SIG-M5 treated with dmso at 0.1 percent for 504 hours (cell line): ENCODE data around the gene SBK2.

Experiments
- DNase-seq: peaks from one replicate; lab custom pipeline; 2025; ENCODE audit not compliant: unreplicated experiment; lab: John Stamatoyannopoulos, UW

SBK2 gene

DNA sequence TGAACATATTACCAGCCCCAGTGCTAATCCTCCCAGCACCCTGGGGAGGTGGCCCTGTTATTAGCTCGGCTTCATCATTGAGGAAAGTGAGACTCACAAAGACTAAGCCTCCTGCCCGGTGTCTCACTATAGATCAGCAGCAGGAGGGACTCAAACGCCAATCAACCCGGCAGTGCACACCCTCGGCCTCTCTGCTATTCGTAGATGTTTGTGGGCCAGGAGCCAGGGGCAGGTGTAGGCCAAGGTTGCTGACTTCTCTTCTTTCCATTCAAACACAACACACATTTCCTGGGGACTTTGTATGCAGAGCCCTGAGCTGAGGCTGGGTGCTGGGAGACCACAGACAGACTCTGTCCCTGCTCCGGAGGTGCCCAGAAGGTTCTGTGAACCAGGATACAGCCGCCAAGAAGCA lies 17.8 kb upstream of the SBK2 start:
- no peak for DNase-seq

DNA sequence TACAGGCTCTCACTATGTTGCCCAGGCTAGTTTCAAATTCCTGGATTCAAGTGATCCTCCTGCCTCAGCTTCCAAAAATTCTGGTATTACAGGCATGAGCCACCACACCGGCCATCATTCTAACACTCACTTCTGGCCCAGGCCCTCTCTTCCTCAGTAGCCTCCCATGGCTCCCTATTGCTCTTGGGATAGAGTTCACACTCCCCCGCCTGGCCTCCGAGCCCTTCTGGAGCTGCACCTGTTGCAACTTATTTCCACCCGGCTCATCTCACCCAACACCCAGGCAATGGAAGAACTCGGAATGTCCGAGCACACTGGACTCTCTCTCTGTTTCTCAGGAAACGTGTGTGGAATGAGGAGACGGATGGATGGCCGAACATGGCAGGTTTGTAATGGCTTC lies 17.4 kb upstream of the SBK2 start:
- DNase-seq = no peak

DNA sequence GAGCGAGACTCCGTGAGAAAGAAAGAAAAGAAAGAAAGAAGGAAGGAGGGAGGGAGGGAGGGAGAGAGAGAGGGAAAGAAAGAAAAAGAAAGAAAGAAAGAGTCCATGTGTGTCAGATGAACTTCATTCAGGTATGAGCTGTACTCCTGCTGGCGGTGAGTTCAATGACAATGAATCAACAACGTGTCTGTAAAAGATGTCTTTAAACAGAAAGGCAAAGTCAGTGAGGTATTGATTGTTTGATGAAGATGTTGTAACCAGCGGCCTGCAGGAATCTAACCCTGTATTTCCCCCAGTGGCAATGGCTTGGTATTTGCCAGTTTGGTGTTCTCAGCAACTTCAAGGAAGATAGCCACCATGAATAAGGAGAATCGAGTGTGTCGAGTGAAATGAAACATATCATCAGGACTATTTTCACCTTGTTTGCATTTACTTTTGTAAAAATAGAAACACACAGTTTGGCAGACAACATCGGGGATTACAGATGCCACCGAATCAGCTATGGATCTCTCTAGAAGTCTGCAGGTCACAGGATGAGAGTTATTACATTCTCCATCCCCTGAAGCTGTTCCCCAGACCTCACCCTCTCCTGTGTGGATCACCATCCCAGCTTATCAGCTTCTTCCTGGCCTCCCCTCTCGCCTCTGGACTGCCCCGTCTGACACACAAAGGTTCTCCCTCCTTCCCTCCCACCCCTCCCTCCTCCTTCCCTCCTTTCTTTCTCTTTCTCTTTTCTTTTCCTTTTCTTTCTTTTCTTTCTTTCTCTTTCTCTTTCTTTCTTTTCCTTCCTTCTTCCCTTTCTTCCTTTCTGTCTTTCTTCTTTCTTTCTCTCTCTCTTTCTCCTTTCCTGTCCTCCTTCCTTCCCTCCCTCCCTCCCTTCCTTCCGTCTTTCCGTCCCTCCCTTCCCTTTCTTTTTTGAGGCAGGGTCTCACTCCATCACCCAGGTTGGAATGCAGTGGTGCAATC lies 16.6 kb upstream of the SBK2 start:
- DNase-seq = no peak

DNA sequence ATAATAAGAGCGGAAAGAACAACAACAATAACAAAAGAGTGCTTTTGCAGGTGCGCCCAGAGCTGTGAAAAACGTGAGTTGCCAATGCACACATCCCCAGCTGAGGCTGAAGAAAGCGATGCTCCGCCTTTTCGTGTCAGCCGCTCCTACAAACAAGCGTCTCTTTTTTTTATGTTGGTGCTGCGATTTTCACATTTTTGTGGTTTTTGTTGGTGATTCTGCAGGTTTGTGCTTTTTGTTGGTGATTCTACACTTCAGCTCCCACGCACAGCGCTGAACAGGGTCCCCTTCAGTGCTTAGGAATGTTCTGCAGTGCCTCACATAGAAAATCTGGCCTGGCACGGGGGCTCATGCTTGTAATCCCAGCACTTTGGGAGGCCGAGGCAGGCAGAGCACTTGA lies 15.7 kb upstream of the SBK2 start:
- DNase-seq = no peak

DNA sequence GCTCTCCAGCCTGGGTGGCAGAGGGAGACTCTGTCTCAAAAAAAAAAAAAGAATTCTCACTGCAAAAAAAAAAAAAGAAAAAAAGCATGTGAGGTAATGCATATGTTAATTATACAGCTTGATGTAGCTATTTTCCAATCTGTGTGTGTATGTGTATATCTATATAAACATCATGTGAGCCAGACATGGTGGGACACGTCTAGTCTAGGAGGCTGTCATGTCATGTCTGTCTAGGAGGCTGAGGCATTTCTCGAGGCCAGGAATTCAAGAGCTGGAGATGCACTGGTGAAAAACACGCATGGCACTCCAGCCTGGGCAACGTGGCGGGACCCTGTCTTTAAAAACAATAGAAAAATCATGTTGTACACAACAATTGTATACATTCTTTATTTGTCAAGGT lies 15.3 kb upstream of the SBK2 start:
- no peak for DNase-seq

DNA sequence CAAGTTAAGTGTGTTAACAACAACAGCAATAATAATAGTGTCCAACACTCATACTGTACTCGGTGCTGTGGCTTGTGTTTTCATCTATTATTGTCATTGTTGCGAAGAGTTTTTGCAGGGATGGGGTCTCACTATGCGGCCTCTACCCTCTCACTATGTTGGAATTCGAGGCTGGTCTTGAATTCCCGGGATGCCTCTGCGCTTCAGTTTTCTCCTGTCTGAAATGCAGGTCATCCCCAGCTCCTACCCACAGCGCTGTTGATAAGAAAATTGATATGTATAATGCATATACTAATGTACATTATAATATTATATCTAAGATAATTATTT lies 13.4 kb upstream of the SBK2 start:
- no peak for DNase-seq

DNA sequence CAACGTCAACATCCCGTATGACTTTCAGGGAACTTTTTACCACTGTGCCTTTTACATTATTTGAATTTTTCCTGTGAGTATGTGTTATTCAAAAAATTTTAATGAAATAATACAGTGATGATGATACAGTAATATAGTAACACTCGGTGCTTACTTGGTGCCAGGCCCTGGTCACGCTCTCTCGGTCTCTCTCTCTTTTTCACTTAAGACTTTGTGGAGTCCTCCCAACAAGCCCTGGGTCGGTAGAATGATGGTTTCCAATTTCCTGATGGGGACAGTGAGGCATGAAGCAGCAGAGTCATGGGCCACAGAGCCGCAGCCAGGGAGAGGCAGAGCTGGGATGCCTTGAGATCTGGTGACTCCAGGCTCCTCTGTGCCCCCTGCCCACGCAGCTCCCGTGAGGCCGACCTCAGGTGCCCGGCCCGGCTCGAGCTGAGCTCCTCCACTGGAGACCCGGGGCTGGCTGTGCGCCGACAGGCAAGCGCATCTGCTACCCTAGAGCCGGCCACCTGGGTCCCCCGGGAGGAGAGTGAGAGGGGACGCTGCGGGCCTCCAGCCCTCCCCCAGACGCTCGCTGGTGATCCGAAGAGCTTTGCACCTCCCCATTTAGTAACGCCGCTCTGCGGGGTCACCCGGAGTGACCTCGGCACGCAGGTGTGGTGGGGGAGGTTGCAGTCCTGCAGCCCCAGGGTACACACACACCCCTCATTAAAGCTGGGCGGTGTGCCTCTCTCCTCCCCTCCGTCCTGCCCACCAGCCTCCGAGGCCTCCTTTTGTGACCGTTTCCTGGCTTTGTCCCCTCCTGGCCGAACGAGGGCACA lies 12.8 kb upstream of the SBK2 start:
- no peak for DNase-seq

DNA sequence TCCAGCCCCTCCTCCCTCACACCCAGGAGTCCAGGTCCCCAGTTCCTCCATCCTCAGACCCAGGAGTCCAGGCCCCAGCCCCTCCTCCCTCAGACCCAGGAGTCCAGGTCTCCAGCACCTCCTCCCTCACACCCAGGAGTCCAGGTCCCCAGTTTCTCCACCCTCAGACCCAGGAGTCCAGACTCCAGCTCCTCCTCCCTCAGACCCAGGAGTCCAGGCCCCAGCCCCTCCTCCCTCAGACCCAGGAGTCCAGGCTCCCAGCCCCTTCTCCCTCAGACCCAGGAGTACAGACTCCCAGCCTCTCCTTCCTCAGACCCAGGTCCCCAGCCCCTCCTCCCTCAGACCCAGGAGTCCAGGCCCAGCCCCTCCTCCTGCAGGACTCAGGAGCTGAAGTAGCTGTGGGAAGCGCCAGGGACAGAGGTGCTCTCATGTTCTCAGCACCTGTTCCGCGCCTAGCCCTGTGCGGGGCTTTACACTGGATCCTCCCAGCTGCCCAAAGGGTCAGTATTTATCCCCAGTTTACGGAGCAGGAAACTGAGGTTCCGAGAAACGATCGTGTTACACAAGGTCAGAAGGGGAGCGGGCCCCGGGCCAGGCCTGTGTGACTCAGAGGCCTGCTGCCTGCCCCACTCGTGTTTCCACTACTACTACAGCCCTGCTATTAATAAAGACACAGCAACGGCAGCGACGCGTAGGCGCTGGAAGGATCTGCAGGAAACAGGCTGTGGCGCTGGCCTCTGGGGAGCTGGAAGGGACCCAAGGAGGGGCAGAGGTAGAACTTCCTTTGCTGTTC lies 10.1 kb upstream of the SBK2 start:
- no peak for DNase-seq

DNA sequence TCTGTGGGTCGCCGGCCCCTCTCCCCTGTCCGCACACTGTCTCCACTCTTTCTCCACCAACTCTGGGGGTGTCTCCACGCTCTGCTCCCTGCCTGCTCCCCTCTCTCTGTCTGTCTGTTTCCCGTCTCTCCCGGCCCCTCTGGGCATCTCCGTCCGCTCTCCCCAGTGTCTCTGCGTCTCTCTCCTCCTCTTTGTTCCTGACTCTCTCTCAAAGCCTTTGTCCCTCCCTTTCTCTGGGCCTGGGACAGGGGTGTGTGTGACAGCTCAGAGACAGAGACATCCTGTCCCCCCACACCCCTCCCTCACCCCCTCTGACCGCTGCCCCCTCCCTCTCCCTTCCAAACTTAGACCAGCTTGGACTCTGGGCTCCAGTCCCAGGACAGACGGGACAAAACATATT lies 9.1 kb upstream of the SBK2 start:
- DNase-seq = no peak

DNA sequence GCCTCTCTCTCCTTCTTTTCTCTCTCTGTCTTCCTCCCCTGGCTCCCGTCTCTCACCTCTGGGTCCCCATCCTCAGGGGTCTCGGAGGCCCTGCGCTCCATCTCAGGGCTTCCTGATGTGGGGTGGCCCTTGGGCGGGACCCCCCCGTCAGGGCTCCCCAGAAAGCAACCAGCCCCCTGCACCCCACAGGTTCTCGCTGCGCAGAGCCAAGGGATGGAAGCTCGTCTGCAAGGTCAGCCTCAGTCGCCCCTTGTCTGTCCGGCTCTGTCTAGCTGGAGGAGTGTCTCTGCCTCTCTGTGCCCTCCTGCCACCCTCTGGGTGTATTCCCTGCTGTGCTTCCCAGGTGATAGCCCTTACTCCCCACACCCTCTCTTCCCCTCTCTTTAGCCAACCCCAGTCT lies 8.5 kb upstream of the SBK2 start, which contains the start of gene SBK3:
Gene SBK3, minus strand, starts transcription at position 101 of the 400 bp plus-strand sequence. Its CDS starts 0 bp downstream, at position 101.
- DNase-seq = no peak

DNA sequence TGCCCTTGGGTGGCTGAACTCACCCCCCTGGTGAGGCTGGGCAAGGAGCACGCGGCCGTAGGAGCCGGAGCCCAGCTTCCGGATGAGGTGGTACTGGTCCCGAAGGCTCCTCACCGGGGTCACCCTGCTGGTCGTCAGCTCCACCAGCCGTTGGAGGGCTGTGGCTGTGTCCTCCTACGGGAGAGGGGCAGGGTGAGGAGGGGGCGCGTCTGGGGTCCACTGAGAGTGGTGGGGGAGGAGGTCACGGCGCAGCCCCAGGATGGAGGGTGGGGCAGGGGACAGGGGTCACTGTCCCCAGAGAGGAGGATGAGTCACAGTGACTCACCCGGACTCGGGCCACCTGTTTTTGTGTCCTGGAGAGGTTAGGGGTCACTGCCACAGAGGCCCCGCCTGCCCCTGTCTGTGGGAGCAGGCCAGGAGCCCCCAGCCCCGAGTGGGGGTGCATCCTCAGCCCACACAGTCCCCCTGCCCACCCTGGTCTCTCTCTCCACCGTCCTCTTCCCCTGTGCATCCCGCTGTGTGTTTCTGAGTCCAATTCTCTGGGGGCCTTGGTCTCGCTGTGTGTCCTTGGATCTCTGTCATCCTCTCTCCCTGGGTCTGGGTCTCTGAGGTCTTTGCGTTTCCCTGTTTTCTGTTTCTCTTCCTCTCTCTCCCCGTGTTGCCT lies 8.0 kb upstream of the SBK2 start:
- no peak for DNase-seq

DNA sequence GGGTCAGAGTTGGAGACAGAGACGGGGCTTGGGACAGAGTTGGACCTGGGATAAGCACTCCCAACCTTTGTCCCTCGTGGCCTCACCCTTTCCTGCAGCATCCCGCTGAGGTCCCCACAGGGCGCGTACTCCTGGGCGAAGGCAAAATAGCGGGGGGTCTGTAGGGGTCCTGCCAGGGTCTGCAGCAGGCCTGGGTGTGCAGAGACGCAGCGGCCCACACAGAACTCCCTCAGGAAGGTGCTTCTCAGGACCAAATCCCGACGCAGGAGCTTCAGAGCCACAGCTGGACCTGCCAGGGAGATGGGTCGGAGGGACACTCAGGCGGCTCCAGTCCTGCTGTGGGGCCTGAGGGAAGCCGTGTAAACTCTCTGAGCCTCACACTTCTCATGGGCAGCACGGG lies 7.1 kb upstream of the SBK2 start:
- no peak for DNase-seq

DNA sequence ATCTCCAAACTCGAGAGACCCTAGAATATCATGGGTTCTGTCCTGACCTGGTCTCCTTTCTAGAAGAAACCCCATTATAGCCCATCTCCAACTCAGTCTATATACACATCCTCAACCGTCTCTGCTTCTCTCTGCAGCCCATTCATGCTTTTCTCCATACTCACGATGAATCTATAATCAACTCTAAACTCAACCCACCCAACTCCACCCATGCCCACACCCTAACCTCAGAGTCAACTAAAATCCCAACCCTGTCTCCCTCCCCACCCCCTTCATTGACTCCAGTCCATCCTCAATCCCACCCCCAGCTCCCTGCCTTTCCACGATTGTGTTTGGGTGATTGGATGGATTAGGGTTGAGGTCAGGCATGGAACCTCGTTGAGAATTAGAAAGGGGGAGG lies 6.6 kb upstream of the SBK2 start:
- no peak for DNase-seq

DNA sequence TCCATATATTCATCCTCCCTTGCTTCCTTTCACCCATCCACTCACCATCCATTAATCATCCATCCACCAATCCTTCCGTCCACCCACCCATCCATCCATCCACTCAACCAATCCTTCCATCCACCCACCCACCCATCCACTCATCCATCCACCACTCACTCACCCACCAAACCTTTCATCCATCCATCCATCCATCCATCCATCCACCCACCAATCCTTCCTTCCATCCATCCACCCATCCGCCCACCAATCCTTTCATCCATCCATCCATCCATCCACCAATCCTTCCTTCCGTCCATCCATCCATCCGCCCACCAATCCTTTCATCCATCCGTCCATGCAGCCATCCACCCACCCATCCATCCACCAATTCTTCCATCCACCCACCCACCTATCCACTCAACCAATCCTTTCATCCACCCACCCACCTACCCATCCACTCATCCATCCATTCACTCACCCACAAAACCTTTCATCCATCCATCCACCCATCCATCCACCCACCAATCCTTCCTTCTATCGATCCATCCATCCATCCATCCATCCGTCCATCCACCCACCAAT lies 5.4 kb upstream of the SBK2 start:
- no peak for DNase-seq

DNA sequence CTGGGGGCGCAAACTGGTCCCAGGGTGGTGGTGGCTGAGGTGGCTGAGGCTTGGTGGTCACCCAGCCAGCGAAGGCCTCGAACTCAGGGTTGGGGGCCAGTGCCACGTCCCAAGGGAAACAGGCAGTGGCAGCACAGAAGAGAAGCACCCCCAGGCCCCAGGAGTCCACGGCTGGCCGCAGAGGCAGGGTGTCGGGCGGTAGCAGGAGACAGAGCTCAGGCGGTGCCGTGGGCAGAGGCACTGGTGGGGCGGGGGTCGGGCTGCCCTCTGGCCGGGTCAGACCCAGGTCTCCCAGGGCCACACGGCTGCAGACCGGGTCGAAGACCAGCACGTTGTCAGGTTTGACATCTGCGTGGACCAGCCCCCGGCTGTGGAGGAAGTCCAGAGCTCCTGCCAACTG lies 4.2 kb upstream of the SBK2 start:
- no peak for DNase-seq

DNA sequence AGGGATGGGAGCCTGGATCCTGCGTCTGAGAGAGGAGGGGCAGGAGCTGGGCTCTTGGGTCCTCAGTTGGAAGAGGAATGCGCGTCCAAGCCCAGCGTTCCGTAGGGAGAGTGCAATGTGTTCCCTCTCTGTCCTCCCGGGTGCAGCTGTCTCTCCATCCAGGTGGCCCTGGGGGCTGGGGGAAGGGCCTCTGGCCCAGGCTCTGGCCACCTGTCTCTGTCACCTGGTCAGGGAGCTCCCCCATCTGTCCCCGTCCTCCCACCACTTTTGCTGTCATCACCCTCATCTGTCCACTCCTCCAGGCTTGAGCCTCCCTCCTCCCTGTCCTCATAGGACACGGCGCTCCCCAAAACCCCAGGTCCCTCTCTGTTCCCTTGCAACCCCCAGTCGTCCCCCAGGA lies 3.7 kb upstream of the SBK2 start:
- no peak for DNase-seq

DNA sequence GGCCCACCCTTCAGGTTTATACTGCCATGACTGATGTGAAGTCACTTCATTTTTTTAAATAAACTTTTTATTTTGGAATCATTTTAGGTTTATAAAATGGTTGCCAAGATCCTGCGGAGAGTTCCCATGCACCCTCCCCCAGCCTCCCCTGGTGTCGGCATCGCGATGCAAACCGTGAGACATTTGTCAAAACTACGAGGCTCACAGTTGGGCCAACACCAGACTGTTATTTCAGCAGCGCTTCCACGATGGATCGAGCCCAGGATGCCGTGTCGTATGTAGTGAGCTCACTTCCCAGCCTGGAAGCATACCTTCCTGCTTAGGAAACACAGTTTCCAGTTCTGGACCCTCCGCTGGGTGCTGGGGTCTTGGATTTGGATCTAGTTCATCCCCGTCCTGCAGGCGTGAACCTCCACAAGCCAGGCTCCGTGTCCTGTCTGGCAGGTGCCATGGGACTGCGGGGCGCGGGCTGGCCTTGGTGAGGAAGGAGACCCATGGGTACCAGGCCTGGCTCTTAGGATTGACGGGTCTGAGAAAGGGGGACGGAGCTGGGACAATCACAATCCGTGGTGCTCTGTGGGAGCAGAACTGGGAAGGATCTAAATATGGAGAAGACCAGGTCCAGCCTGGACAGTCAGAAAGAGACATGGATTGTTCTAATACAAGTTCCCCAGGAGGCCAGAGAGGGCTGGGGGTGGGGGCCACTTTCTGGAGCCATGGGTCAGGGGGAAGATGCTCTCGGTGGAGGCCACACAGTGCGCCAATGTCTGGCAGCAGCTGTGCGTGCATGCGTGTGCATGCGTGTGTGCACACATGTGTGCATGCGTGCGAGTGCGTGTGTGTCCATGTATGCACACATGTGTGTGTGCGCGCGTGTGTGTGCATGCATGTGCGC lies 2.4 kb upstream of the SBK2 start:
- DNase-seq = no peak

DNA sequence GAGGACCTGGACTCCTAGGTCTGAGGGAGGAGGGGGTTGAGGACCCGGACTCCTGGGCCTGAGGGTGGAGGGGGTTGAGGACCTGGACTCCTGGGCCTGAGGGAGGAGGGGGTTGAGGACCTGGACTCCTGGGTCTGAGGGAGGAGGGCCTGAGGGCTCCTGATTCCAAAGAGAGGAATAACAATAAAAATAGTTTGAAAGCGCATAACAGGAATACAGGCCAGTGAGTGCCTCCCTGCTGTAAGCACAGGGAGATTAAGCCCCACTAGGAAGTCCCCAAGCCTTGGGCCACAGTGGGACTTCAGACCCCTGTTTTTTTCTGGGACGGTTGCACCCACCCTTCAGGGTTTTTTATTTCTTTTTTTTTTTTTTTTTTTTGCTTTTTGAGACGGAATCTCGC lies 1.2 kb upstream of the SBK2 start:
- no peak for DNase-seq

DNA sequence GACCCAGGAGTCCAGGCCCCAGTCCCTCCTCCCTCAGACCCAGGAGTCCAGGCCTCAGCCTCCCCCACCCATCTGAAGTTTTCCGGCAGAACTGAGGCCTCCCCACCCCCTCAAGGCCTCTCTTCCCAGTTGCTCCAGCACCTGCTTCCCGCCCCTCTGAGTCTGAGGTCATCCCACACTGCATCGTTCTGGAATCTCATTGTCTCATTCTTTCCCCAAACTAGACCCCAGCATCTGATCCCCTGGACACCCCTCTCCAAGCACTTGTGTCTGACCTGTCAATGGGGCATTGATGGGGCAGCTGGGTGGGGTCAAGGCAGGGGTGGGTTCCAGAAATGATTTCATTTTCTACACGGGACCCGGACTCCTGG lies 793 bp upstream of the SBK2 start:
- DNase-seq = no peak

DNA sequence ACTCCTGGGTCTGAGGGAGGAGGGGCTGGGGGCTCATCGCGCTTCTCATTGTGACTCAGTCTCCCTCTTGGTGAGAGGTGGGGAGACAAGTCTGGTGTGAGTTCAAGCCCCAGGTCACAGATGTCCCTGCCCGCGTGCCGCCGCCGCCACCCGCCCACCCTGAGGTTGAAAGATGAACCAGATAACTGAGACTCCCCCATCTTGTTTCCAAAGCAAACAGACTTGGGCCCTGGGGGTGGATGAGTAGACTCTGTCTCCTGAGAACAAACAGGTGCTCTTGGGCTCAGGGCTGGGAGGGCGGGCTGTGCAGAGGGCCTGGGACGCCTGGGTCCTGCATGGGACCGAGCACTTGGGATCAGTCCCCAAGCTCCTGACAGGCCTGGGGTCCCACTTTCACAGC lies 567 bp downstream of the SBK2 start:
- DNase-seq = no peak
